Suprapubic skin (tissue), 4 donors: ENCODE results near the gene KLHL29. TPM values are rescaled to one million over a fixed set of nuclear protein-coding genes. Genes with fewer than 3 reads are reported as not detected.

ENCODE experiments used
- DNase-seq, 2 donors: peaks; one replicate each; pipeline ENCODE4 v3.0.0-alpha.2; 2019; ENCODE audit warnings: low spot score in 2 of 2
- H3K27ac ChIP-seq: fragments of 200-600 bp; sonication (generic); one replicate; pipeline ENCODE4 v1.5.1; 2019
- H3K27me3 ChIP-seq: fragments of 200-600 bp; sonication (generic); one replicate; pipeline ENCODE4 v1.5.1; 2019
- H3K36me3 ChIP-seq: fragments of 200-600 bp; sonication (generic); one replicate; pipeline ENCODE4 v1.5.1; 2019
- H3K4me1 ChIP-seq: fragments of 200-600 bp; sonication (generic); one replicate; pipeline ENCODE4 v1.5.1; 2019
- H3K4me3 ChIP-seq: fragments of 200-600 bp; sonication (generic); one replicate; pipeline ENCODE4 v1.5.1; 2019; ENCODE audit warnings: mild to moderate bottlenecking
- H3K9me3 ChIP-seq: fragments of 200-600 bp; sonication (generic); one replicate; pipeline ENCODE4 v1.5.1; 2019
- CTCF ChIP-seq, 2 donors: fragments of 200-600 bp in 1 of 2; fragments of 450-650 bp in 1 of 2; sonication (generic) in 1 of 2; IDR thresholded peaks; one replicate each; pipeline ENCODE4 v1.5.1; 2016 to 2019; ENCODE audit warnings: antibody characterized with exemption in 2 of 2, mild to moderate bottlenecking in 1 of 2, moderate library complexity in 1 of 2
- EP300 ChIP-seq: sonication (generic); formaldehyde crosslinking; IDR thresholded peaks from one replicate; pipeline ENCODE4 v1.6.1; 2017; ENCODE audit warnings: antibody characterized with exemption
- POLR2A ChIP-seq, 2 donors: fragments of 450-650 bp; IDR thresholded peaks; one replicate each; pipeline ENCODE4 v1.6.1; 2017; ENCODE audit warnings: antibody characterized with exemption in 2 of 2, mild to moderate bottlenecking in 2 of 2, moderate library complexity in 2 of 2
- POLR2AphosphoS5 ChIP-seq, 3 donors: sonication (generic); formaldehyde crosslinking; IDR thresholded peaks; one replicate each; pipeline ENCODE4 v1.6.1; 2017; ENCODE audit warnings: antibody characterized with exemption in 3 of 3
- WGBS: methylation state at CpG from one replicate; pipeline ENCODE4 v1.1.5; 2018; 5-methylcytosine and 5-hydroxymethylcytosine counted together
- total RNA-seq, 4 donors: library from RNA; depleted of rRNA; stranded (reverse); fragments of >200 nt; gene quantifications; one replicate each; pipeline ENCODE4 v1.1.0, GENCODE V29; 2016

KLHL29 gene
- total RNA-seq, 4 donors from 2014 or later, result 17.1 to 30.8 (median 20.7) TPM

- Histone ChIP-seq H3K27ac (no peak overlapping the region), H3K4me3 (no peak overlapping the region), H3K9me3 (no peaks in the 10 kb centered on the region), H3K27me3 (no peaks in the 10 kb centered on the region), H3K4me1 (peaks cover 19% of the 10 kb centered on the region), H3K36me3 (no peaks in the 10 kb centered on the region)
- 87% methylated on average over 15 of the region's 15 CpGs for WGBS
- no peak for DNase-seq
- no peak for TF ChIP-seq CTCF (IDR thresholded peaks at IDR 0.05)
- TF ChIP-seq POLR2A (IDR thresholded peaks at IDR 0.05), result no peak
- no peak for TF ChIP-seq POLR2AphosphoS5 (IDR thresholded peaks at IDR 0.05)
- TF ChIP-seq EP300, result no peak
Observed at GRCh38 chr2:23507267-23508065, 122.5 kb downstream of the KLHL29 start.

- no peak for DNase-seq
- Histone ChIP-seq H3K27me3 (no peaks in the 10 kb centered on the region), H3K36me3 (no peaks in the 10 kb centered on the region), H3K4me3 (no peak overlapping the region), H3K4me1 (peaks cover 19% of the 10 kb centered on the region), H3K27ac (no peak overlapping the region), H3K9me3 (no peaks in the 10 kb centered on the region)
- WGBS, result 91% methylated on average over 3 of the region's 3 CpGs
- TF ChIP-seq EP300, result no peak
- no peak for TF ChIP-seq CTCF (IDR thresholded peaks at IDR 0.05)
Observed at GRCh38 chr2:23508066-23508390, 123.0 kb downstream of the KLHL29 start.

- 83% methylated on average over 6 of the region's 6 CpGs for WGBS
- no peak overlapping the region for H3K27ac ChIP-seq
- peaks cover 20% of the 10 kb centered on the region for H3K4me1 ChIP-seq
- TF ChIP-seq POLR2AphosphoS5 (IDR thresholded peaks at IDR 0.05), result no peak
- TF ChIP-seq EP300, result no peak
- no peak for TF ChIP-seq POLR2A (IDR thresholded peaks at IDR 0.05)
- TF ChIP-seq CTCF (IDR thresholded peaks at IDR 0.05), result no peak
- no peaks in the 10 kb centered on the region for H3K36me3 ChIP-seq
- H3K27me3 ChIP-seq, result no peaks in the 10 kb centered on the region
- no peaks in the 10 kb centered on the region for H3K9me3 ChIP-seq
- DNase-seq, result no peak
- no peak overlapping the region for H3K4me3 ChIP-seq
Observed at GRCh38 chr2:23509103-23509502, 124.1 kb downstream of the KLHL29 start.

GRCh38 chr2:23509596-23510292 is 124.8 kb downstream of the KLHL29 start:
- Histone ChIP-seq H3K9me3 (no peaks in the 10 kb centered on the region), H3K27me3 (no peaks in the 10 kb centered on the region), H3K36me3 (no peaks in the 10 kb centered on the region), H3K4me1 (peaks cover 22% of the 10 kb centered on the region), H3K27ac (no peak overlapping the region), H3K4me3 (no peak overlapping the region)
- DNase-seq, result no peak
- TF ChIP-seq POLR2AphosphoS5 (IDR thresholded peaks at IDR 0.05), result no peak
- TF ChIP-seq EP300, result no peak
- no peak for TF ChIP-seq CTCF (IDR thresholded peaks at IDR 0.05)
- TF ChIP-seq POLR2A (IDR thresholded peaks at IDR 0.05), result no peak
- WGBS, result 80% methylated on average over 9 of the region's 9 CpGs

GRCh38 chr2:23510471-23510870 is 125.5 kb downstream of the KLHL29 start:
- Histone ChIP-seq H3K27me3 (no peaks in the 10 kb centered on the region), H3K36me3 (no peaks in the 10 kb centered on the region), H3K27ac (no peak overlapping the region), H3K9me3 (no peaks in the 10 kb centered on the region), H3K4me1 (peaks cover 19% of the 10 kb centered on the region), H3K4me3 (no peak overlapping the region)
- 71% methylated on average over 5 of the region's 5 CpGs for WGBS
- TF ChIP-seq CTCF (IDR thresholded peaks at IDR 0.05), result no peak
- no peak for TF ChIP-seq POLR2A (IDR thresholded peaks at IDR 0.05)
- no peak for DNase-seq
